ENCODE data around the gene CEACAM19. TPM values are rescaled to one million over a fixed set of nuclear protein-coding genes. Genes with fewer than 3 reads are reported as not detected.
A peak's percentile ranks its signal among the peaks of the same experiment; 100 is the strongest.

The CEACAM19 gene
- total and polyA plus RNA-seq, 11 donors: 1.9 to 12.8 (median 5.1) TPM

- H3K36me3 ChIP-seq: no peaks in the 10 kb centered on the region
- 84 to 91% (median 90%) methylated on average over 4 of the region's 4 CpGs for WGBS, 4 donors
- no peaks in the 10 kb centered on the region for H3K27me3 ChIP-seq
- H3K4me1 ChIP-seq: peaks cover 0 to 13% (median 5%) of the 10 kb centered on the region in 12 donors
- H3K4me3 ChIP-seq: no peak overlapping the region
- no peak overlapping the region for H3K27ac ChIP-seq
- no peak for TF ChIP-seq POLR2A (IDR thresholded peaks at IDR 0.05)
- intact Hi-C loops (cut with DNase I): no loop called here
- DNase-seq: no peak
- ATAC-seq: no peak
- no peaks in the 10 kb centered on the region for H3K9me3 ChIP-seq
Observed at GRCh38 chr19:44697670-44698034, 26.4 kb downstream of the CEACAM19 start.

- TF ChIP-seq POLR2A (IDR thresholded peaks at IDR 0.05): no peak
- TF ChIP-seq, protein P1, sequence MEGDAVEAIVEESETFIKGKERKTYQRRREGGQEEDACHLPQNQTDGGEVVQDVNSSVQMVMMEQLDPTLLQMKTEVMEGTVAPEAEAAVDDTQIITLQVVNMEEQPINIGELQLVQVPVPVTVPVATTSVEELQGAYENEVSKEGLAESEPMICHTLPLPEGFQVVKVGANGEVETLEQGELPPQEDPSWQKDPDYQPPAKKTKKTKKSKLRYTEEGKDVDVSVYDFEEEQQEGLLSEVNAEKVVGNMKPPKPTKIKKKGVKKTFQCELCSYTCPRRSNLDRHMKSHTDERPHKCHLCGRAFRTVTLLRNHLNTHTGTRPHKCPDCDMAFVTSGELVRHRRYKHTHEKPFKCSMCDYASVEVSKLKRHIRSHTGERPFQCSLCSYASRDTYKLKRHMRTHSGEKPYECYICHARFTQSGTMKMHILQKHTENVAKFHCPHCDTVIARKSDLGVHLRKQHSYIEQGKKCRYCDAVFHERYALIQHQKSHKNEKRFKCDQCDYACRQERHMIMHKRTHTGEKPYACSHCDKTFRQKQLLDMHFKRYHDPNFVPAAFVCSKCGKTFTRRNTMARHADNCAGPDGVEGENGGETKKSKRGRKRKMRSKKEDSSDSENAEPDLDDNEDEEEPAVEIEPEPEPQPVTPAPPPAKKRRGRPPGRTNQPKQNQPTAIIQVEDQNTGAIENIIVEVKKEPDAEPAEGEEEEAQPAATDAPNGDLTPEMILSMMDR (IDR thresholded peaks at IDR 0.05): no peak
- 88 to 92% (median 90%) methylated on average over 11 to 13 of the region's 13 CpGs for WGBS, 4 donors
- no peak for DNase-seq
Observed at GRCh38 chr19:44698492-44699201, 27.4 kb downstream of the CEACAM19 start, which contains the start of gene CEACAM16. Gene CEACAM16 (plus strand): TSS chr19:44699151. CDS start chr19:44701457, 2,306 bp downstream.

DNA sequence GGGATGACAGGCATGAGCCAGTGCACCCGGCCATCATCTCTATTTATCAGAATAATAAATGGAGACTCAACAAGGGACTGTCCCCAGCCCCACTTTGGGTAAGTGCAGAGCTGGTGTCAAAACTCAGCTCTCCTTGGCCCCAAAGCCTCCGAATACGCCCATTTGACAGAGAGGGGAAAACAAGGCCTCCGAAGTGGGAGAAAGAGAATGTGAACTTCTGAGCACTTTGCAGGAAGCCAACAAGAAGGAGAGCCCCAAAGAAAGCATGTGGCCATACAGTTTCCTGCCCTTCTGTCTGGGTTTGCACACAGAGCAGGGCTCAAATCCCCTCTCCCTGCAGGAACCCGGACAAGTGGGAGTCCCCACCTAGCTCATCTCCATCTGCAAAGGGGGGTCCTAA, 29.3 kb downstream of the CEACAM19 start:
- intact Hi-C loops (cut with DNase I): no loop called here
- Histone ChIP-seq H3K4me1 (peaks cover 0 to 2% (median 0%) of the 10 kb centered on the region in 12 donors), H3K27me3 (no peaks in the 10 kb centered on the region), H3K9me3 (no peaks in the 10 kb centered on the region), H3K36me3 (no peaks in the 10 kb centered on the region), H3K27ac (no peak overlapping the region), H3K4me3 (no peak overlapping the region)
- 87 to 94% (median 92%) methylated on average over 5 of the region's 5 CpGs for WGBS, 4 donors
- no peak for DNase-seq
- ATAC-seq: no peak
- no peak for TF ChIP-seq POLR2A (IDR thresholded peaks at IDR 0.05)
- TF ChIP-seq, protein P1 (IDR thresholded peaks at IDR 0.05): no peak

More at GRCh38 chr19:44698492-44699201, 27.4 kb downstream of the CEACAM19 start, which contains the start of gene CEACAM16:
- ATAC-seq: peak in 1 of 4 donors; percentile 14
- intact Hi-C loops (cut with DNase I): no loop called here
- Histone ChIP-seq H3K4me3 (no peak within 1 kb of the TSS), H3K27me3 (no peaks in the 10 kb centered on the region), H3K9me3 (no peaks in the 10 kb centered on the region), H3K36me3 (no peaks in the 10 kb centered on the region), H3K27ac (no peak within 1 kb of the TSS), H3K4me1 (peaks cover 0 to 11% (median 2%) of the 10 kb centered on the region in 12 donors)

DNA sequence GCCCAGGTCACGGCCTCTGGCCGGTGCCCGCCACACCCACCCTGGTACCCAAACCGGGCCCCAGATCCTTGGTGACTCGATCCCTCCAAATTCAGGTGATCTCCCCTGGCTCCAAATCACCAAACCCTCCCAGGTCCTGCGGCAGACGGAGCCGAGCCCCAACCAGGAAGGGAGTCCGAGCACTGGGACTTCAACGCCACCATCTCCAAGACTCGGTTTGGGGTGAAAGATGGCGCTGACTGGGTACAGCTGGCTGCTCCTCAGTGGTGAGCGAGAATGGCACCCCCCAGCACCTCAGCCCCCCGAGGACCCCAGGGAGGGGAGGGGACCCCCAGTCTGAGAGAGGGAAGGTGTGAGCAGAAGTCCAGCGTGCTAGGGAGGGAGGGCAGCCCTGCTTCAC, 29.9 kb downstream of the CEACAM19 start:
- DNase-seq: no peak
- Histone ChIP-seq H3K9me3 (no peaks in the 10 kb centered on the region), H3K4me1 (no peaks in the 10 kb centered on the region), H3K36me3 (no peaks in the 10 kb centered on the region), H3K4me3 (no peak overlapping the region), H3K27me3 (no peaks in the 10 kb centered on the region), H3K27ac (no peak overlapping the region)
- no peak for ATAC-seq
- 85 to 93% (median 88%) methylated on average over 8 to 15 of the region's 15 CpGs for WGBS, 4 donors
- TF ChIP-seq POLR2A (IDR thresholded peaks at IDR 0.05): no peak
- TF ChIP-seq, protein P1 (IDR thresholded peaks at IDR 0.05): no peak
- intact Hi-C loops (cut with DNase I): no loop called here

Measured in heart left ventricle (tissue), 16 donors.